ENCODE results near the gene MMP19.

MMP19 gene

GRCh38 chr12:55849616-55850343 lies 7.0 kb upstream of the MMP19 start:
- H3K4me3 ChIP-seq (ENCODE audit: low read depth, low read length): no peak overlapping the region
- no peak for TF ChIP-seq CTCF (IDR thresholded peaks at IDR 0.05; ENCODE audit: low read depth, low read length, missing control alignments)
- no peak for DNase-seq (ENCODE audit: low read depth)

- no peak for TF ChIP-seq CTCF (IDR thresholded peaks at IDR 0.05; ENCODE audit: low read depth, low read length, missing control alignments)
- H3K4me3 ChIP-seq (ENCODE audit: low read depth, low read length): no peak overlapping the region
- no peak for DNase-seq (ENCODE audit: low read depth)
Measured at GRCh38 chr12:55847603-55848291, 5.0 kb upstream of the MMP19 start.

- H3K4me3 ChIP-seq (ENCODE audit: low read depth, low read length): no peak overlapping the region
- no peak for DNase-seq (ENCODE audit: low read depth)
- no peak for TF ChIP-seq CTCF (IDR thresholded peaks at IDR 0.05; ENCODE audit: low read depth, low read length, missing control alignments)
Measured at GRCh38 chr12:55847033-55847432, 4.3 kb upstream of the MMP19 start.

- TF ChIP-seq CTCF (IDR thresholded peaks at IDR 0.05; ENCODE audit: low read depth, low read length, missing control alignments): no peak
- no peak for DNase-seq (ENCODE audit: low read depth)
Measured at GRCh38 chr12:55845785-55846496, 3.2 kb upstream of the MMP19 start.

GRCh38 chr12:55845361-55845760 lies 2.6 kb upstream of the MMP19 start:
- H3K4me3 ChIP-seq (ENCODE audit: low read depth, low read length): no peak overlapping the region
- DNase-seq (ENCODE audit: low read depth): no peak
- TF ChIP-seq CTCF (IDR thresholded peaks at IDR 0.05; ENCODE audit: low read depth, low read length, missing control alignments): no peak

More at GRCh38 chr12:55845785-55846496, 3.2 kb upstream of the MMP19 start:
- no peak overlapping the region for H3K4me3 ChIP-seq (ENCODE audit: low read depth, low read length)

GRCh38 chr12:55844961-55845360 lies 2.2 kb upstream of the MMP19 start:
- DNase-seq (ENCODE audit: low read depth): no peak
- no peak overlapping the region for H3K4me3 ChIP-seq (ENCODE audit: low read depth, low read length)
- no peak for TF ChIP-seq CTCF (IDR thresholded peaks at IDR 0.05; ENCODE audit: low read depth, low read length, missing control alignments)

All from GM12864 (cell line).